Measurements from ENCODE around the gene TMEM271.

- TF ChIP-seq EZH2phosphoT487 (IDR thresholded peaks at IDR 0.05), result no peak
- no peak for TF ChIP-seq CTCF (IDR thresholded peaks at IDR 0.05)
- TF ChIP-seq EZH2 (IDR thresholded peaks at IDR 0.05), result no peak
These were observed 47.9 kb upstream of the TMEM271 start for GRCh38 chr4:623914-624566.

Measured in neural progenitor cell (in vitro differentiated cells).